Stimulated activated CD4-positive, alpha-beta T cell treated with anti-CD3 and anti-CD28 coated beads, Interleukin-12 subunit alpha, Interleukin-12 subunit beta, amount 100 ng/mL, for 4 hours (primary cell): ENCODE data around the gene SHISAL1.

ENCODE experiments used
- DNase-seq: peaks from one replicate; pipeline ENCODE4 v3.0.0-alpha.2; 2020

The SHISAL1 gene

GRCh38 chr22:44312766-44313165 is at the start of gene SHISAL1:
Gene SHISAL1 (minus strand): TSS chr22:44312951. CDS start chr22:44300945, 12,006 bp downstream.
- DNase-seq = no peak

- no peak for DNase-seq
Observed at GRCh38 chr22:44361391-44362126, 48.8 kb upstream of the SHISAL1 start.

- no peak for DNase-seq
Observed at GRCh38 chr22:44360668-44361381, 48.1 kb upstream of the SHISAL1 start.

- DNase-seq = no peak
Observed at GRCh38 chr22:44360306-44360667, 47.5 kb upstream of the SHISAL1 start.

GRCh38 chr22:44359496-44360110 is 46.9 kb upstream of the SHISAL1 start:
- no peak for DNase-seq

- no peak for DNase-seq
Observed at GRCh38 chr22:44358709-44359440, 46.1 kb upstream of the SHISAL1 start.

GRCh38 chr22:44357966-44358465 is 45.3 kb upstream of the SHISAL1 start:
- no peak for DNase-seq

GRCh38 chr22:44357296-44357965 is 44.7 kb upstream of the SHISAL1 start:
- no peak for DNase-seq

- no peak for DNase-seq
Observed at GRCh38 chr22:44355716-44356070, 42.9 kb upstream of the SHISAL1 start.

GRCh38 chr22:44354288-44354687 is 41.5 kb upstream of the SHISAL1 start:
- no peak for DNase-seq

GRCh38 chr22:44353041-44353440 is 40.3 kb upstream of the SHISAL1 start:
- no peak for DNase-seq

- no peak for DNase-seq
Observed at GRCh38 chr22:44352378-44353035, 39.8 kb upstream of the SHISAL1 start.

GRCh38 chr22:44351685-44352377 is 39.1 kb upstream of the SHISAL1 start:
- DNase-seq = no peak

GRCh38 chr22:44351037-44351436 is 38.3 kb upstream of the SHISAL1 start:
- DNase-seq = no peak

- no peak for DNase-seq
Observed at GRCh38 chr22:44349594-44349993, 36.8 kb upstream of the SHISAL1 start.

GRCh38 chr22:44348971-44349560 is 36.3 kb upstream of the SHISAL1 start:
- DNase-seq = no peak

GRCh38 chr22:44347549-44347948 is 34.8 kb upstream of the SHISAL1 start:
- no peak for DNase-seq

- no peak for DNase-seq
Observed at GRCh38 chr22:44347080-44347479, 34.3 kb upstream of the SHISAL1 start.

- no peak for DNase-seq
Observed at GRCh38 chr22:44345872-44346271, 33.1 kb upstream of the SHISAL1 start.

- no peak for DNase-seq
Observed at GRCh38 chr22:44344407-44344806, 31.7 kb upstream of the SHISAL1 start.

- DNase-seq = no peak
Observed at GRCh38 chr22:44342347-44342956, 29.7 kb upstream of the SHISAL1 start.
